GM08714 (cell line): ENCODE data around the gene KCNK16.

Experiments used
- H3K4me3 ChIP-seq: fragments of 200-500 bp; sonication (Bioruptor generic); 2 replicates; pipeline ENCODE4 v1.5.1; 2014; ENCODE audit warnings: mild to moderate bottlenecking, low read length, inconsistent platforms
- ZNF274 ChIP-seq: IDR thresholded peaks from 2 replicates; pipeline ENCODE4 v1.6.1; 2012; ENCODE audit warnings: mild to moderate bottlenecking, low read depth, low read length

The KCNK16 gene

DNA sequence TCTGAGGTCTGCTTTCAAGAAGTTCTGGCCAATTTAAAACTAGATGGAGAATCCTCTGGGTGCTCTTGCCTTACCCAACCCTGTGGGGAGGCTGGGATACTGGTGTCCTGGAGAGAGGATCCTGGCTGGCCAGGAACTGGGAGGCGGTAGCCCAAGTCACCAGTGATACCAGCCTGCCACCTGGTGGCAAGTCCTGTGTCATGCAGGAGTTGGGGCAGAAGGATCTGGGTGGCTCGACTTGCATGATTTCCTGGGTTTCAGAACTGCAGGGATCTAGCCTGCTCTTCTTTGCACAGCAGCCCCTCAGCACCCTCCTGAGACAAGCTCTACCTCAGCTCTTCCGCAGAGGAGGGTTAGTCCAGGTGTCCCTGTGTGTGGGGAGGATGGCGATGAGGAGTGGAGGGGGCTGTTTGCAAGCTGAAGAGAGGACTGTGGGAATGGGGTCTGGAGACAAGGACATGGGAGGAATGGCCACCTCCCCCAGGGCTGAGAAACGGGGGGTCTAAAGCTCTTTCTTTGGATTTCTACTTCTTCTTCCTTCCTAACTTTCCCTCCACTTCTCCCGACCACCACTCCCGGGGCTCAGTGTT lies 12.5 kb downstream of the KCNK16 start:
- no peak for TF ChIP-seq ZNF274
- no peak overlapping the region for H3K4me3 ChIP-seq

DNA sequence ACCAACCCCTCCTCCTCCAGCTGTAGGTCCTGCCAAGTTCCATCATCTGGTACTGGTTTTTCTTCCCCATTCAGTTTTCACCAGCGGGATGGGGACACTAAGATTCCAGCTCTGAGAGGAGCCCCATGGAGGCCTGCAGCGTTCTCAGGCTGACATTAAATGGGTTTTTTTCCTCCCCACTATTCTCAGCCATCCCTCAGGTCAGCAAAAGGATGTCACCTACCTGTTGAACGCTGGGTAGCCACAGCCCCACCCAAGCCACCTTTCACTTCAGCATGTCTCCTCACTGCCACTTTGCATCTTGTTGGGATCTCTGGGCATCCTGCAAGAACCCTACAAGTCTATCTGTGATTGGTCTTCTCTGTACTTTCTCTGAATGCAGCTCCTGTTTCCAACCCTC lies 15.0 kb downstream of the KCNK16 start:
- no peak overlapping the region for H3K4me3 ChIP-seq
- TF ChIP-seq ZNF274, result no peak

GRCh38 chr6:39304951-39305350 lies 17.6 kb downstream of the KCNK16 start:
- no peak for TF ChIP-seq ZNF274
- H3K4me3 ChIP-seq, result no peak overlapping the region

GRCh38 chr6:39303425-39304153 lies 18.9 kb downstream of the KCNK16 start:
- no peak overlapping the region for H3K4me3 ChIP-seq
- TF ChIP-seq ZNF274, result no peak

GRCh38 chr6:39302669-39303424 lies 19.7 kb downstream of the KCNK16 start:
- TF ChIP-seq ZNF274, result no peak
- H3K4me3 ChIP-seq, result no peak overlapping the region

DNA sequence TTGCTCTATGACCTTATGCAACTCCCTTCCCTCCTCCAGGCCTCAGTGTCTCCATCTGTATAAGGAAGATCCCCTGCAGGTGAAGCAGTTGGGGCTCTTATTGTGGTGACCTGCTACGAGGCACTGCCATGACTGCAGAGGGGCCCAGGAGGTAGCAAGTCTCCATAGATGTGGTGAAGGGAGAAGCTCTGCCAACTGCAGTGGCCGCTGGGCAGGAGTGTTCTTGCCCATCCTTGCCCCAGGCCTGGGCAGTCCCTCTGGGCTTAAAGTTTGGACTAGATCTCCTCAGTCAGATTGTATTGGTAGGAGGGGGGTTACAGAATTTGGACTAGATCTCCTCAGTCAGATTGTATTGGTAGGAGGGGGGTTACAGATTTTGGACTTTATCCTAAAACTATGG lies 20.5 kb downstream of the KCNK16 start:
- no peak overlapping the region for H3K4me3 ChIP-seq
- no peak for TF ChIP-seq ZNF274

DNA sequence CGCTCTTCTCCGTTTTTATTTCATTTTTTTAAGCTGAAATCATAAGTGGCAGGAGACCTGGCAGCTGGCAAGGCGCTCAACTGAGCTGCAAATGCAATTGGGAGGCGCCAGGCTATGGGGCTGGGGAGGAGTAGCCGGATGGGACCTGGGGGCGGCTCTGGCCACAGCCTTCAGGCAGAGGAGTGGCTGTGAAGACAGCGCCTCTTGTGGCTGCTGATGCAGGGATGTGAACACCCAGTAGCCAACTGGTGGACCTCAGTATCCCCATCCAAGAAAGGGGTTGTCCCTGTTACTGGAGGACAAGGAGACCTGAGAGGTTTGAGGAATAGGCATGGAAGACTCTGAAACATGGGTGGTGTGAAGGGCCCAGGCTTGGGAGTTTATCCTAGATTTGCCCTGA lies 20.9 kb downstream of the KCNK16 start:
- no peak overlapping the region for H3K4me3 ChIP-seq
- no peak for TF ChIP-seq ZNF274

DNA sequence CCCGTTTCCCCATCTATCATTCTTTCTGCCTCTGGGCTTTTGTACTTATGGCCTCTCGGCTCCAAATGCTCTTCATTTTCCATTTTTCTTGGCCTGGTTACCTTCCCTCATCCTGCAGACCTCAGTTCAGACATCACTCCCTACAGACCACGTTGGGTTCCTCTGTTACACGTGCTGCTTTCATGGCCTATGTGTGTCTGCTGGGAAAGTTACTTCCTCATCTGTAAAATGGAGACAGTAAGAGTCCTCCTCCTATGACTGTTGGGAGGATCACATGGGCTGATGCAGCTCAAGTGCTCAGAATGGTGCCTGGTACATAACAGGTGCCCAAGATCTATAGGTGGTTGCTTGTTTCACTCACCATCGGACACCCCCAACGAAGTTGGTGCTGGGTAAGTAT lies 21.8 kb downstream of the KCNK16 start:
- no peak for TF ChIP-seq ZNF274
- no peak overlapping the region for H3K4me3 ChIP-seq

- no peak for TF ChIP-seq ZNF274
- H3K4me3 ChIP-seq, result no peak overlapping the region
These were observed 24.4 kb downstream of the KCNK16 start for GRCh38 chr6:39298061-39298460.

GRCh38 chr6:39296745-39297640 lies 25.5 kb downstream of the KCNK16 start:
- no peak for TF ChIP-seq ZNF274
- no peak overlapping the region for H3K4me3 ChIP-seq

GRCh38 chr6:39295611-39296011 lies 26.9 kb downstream of the KCNK16 start:
- TF ChIP-seq ZNF274, result no peak
- H3K4me3 ChIP-seq, result no peak overlapping the region

DNA sequence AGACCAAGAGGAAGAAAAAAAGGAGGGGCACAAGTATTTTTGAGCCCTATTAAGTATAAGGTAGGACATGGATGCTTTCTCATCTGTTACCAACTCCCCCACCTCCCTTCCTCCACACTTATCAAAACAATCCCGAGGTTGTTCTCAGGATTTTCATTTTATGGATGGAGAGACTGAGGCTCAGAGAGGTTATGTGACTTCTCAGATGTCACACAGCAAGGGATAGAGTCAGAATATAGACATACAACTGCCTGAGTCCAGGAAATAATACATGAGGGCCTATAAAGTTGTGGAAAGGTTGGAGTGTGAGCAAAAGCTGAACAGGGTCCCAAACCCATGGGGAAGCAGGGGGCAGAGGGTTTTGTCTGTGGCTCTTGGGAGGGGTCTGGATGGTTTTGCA lies 27.6 kb downstream of the KCNK16 start:
- TF ChIP-seq ZNF274, result no peak

GRCh38 chr6:39294133-39294532 lies 28.4 kb downstream of the KCNK16 start:
- no peak overlapping the region for H3K4me3 ChIP-seq
- no peak for TF ChIP-seq ZNF274

More for the DNA sequence above, 27.6 kb downstream of the KCNK16 start:
- no peak overlapping the region for H3K4me3 ChIP-seq

DNA sequence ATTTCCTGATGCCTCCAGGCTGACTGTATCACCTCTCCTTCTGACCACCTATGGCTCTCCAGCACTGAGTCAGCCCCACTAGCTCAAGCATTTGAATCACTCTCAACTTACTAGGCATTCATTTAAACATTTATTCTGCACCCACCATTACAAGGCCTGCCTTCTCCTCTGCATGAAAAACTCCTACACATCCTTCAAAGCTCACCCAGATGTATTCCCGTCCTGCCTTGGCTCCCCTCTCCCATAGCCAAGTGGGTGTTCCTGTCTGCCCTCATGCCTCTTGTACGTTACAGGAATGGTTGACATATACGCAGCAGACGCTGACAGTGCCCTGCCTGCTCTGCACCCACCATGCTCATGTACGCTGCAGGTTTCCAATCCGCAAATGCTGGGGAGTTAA lies 29.9 kb downstream of the KCNK16 start:
- no peak for TF ChIP-seq ZNF274
- H3K4me3 ChIP-seq, result no peak overlapping the region
